Measurements from ENCODE around the gene SLC1A7. TPM values are rescaled to one million over a fixed set of nuclear protein-coding genes. Genes with fewer than 3 reads are reported as not detected.

The SLC1A7 gene
- total and polyA plus RNA-seq, 2 donors (not counting 1 experiment from before 2014, with no cell fraction given), result 0.10 TPM; not detected in 1

DNA sequence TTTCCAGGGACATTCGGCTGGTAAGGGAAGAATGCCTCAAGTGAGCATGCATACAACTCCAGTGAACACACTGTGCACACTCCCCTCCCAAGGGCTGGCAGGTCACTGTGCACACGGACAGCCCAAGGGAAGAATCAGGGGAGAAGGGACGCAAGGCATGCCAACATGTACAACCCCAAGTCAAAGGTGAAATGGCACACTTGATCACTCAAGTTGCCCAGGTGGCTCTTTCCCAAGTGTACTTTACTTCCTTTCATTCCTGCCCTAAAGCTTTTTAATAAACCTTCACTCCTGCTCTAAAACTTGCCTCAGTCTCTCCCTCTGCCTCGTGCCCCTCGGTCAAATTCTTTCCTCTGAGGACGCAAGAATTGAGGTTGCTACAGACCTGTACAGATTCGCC lies 13.5 kb upstream of the SLC1A7 start:
- H3K9ac ChIP-seq (ENCODE audit: low read length), result no peak overlapping the region
- intact Hi-C loops (cut with micrococcal nuclease), result no loop called here
- H3K4me1 ChIP-seq (ENCODE audit: control insufficient read depth in 2 of 2, insufficient read depth in 2 of 2, low read length in 2 of 2), result no peaks in the 10 kb centered on the region
- no peak overlapping the region for H3K4me3 ChIP-seq (ENCODE audit: control extremely low read depth in 1 of 5, extremely low read depth in 1 of 5, insufficient read depth in 1 of 5, low read depth in 2 of 5, low read length in 4 of 5)
- H3K36me3 ChIP-seq (replicated peaks in 1 of 2; ENCODE audit: control extremely low read depth in 1 of 2, control insufficient read depth in 1 of 2, extremely low read depth in 1 of 2, insufficient read depth in 2 of 2, low read length in 1 of 2), result no peaks in the 10 kb centered on the region
- no peaks in the 10 kb centered on the region for H3K79me2 ChIP-seq (ENCODE audit: control insufficient read depth, insufficient read depth, low read length)
- H3K9me3 ChIP-seq (ENCODE audit: control extremely low read depth in 1 of 3, control insufficient read depth in 2 of 3, insufficient read depth in 1 of 3, low read length in 2 of 3), result no peaks in the 10 kb centered on the region
- no peak overlapping the region for H2AFZ ChIP-seq (ENCODE audit: insufficient read depth, low read depth, low read length, poor library complexity, severe bottlenecking)
- H3K4me2 ChIP-seq (replicated peaks; ENCODE audit: low read depth, low read length, poor library complexity, severe bottlenecking), result no peak overlapping the region
- no peak overlapping the region for H3K27ac ChIP-seq (ENCODE audit: low read length in 2 of 2)
- WGBS (ENCODE audit: insufficient coverage), result 94% methylated on average over 2 of the region's 7 CpGs
- Mint-ChIP-seq H3K4me1 (no peaks in the 10 kb centered on the region), H3K9me3 (ENCODE audit: insufficient read depth) (no peaks in the 10 kb centered on the region), H3K4me3 (no peak overlapping the region), H3K27ac (no peak overlapping the region), H3K27me3 (peaks cover 13% of the 10 kb centered on the region)
- POLR2A ChIA-PET, result no interaction called here
- H4K20me1 ChIP-seq (ENCODE audit: control insufficient read depth, insufficient read depth, low read length, poor library complexity, severe bottlenecking), result no peaks in the 10 kb centered on the region
- DNase-seq (no peak), ATAC-seq (ENCODE audit: low read depth) (no peak)
- TF ChIP-seq EZH2 (IDR thresholded peaks at IDR 0.05; ENCODE audit: borderline replicate concordance, insufficient read depth, low read depth, low read length, poor library complexity, severe bottlenecking), result no peak
- TF ChIP-seq, protein P1, sequence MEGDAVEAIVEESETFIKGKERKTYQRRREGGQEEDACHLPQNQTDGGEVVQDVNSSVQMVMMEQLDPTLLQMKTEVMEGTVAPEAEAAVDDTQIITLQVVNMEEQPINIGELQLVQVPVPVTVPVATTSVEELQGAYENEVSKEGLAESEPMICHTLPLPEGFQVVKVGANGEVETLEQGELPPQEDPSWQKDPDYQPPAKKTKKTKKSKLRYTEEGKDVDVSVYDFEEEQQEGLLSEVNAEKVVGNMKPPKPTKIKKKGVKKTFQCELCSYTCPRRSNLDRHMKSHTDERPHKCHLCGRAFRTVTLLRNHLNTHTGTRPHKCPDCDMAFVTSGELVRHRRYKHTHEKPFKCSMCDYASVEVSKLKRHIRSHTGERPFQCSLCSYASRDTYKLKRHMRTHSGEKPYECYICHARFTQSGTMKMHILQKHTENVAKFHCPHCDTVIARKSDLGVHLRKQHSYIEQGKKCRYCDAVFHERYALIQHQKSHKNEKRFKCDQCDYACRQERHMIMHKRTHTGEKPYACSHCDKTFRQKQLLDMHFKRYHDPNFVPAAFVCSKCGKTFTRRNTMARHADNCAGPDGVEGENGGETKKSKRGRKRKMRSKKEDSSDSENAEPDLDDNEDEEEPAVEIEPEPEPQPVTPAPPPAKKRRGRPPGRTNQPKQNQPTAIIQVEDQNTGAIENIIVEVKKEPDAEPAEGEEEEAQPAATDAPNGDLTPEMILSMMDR (IDR thresholded peaks at IDR 0.05), result no peak
- H3K27me3 ChIP-seq (replicated peaks in 1 of 4; ENCODE audit: control extremely low read depth in 1 of 4, control insufficient read depth in 3 of 4, insufficient read depth in 4 of 4, low read length in 3 of 4), result no peaks in the 10 kb centered on the region
- CTCF ChIA-PET, result no interaction called here

DNA sequence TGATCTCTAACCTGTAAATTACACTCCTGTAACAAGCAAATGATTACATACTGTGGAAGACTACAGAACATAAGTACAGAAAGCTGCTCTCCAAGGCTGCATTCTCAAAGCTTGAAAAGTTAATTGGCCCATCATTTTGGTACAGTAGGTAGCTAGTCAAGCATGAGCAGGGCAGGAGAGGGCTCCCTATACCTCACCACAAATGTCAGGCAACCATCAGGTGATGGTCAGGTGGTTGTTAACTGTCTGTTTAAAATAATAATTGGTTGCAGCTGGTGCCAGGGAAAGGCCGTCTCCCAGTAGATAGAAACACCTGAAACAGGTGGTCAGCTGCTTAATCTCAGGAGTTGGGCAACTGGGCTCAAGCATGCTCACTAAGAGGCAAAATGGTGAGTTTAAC lies 13.1 kb upstream of the SLC1A7 start:
- DNase-seq (no peak), ATAC-seq (ENCODE audit: low read depth) (no peak)
- 89% methylated on average over 1 of the region's 1 CpG for WGBS (ENCODE audit: insufficient coverage)
- ChIA-PET CTCF (no interaction called here), POLR2A (no interaction called here)
- H4K20me1 ChIP-seq (ENCODE audit: control insufficient read depth, insufficient read depth, low read length, poor library complexity, severe bottlenecking), result no peaks in the 10 kb centered on the region
- peaks cover 13% of the 10 kb centered on the region for H3K27me3 Mint-ChIP-seq
- no peak overlapping the region for H3K4me2 ChIP-seq (replicated peaks; ENCODE audit: low read depth, low read length, poor library complexity, severe bottlenecking)
- intact Hi-C loops (cut with micrococcal nuclease), result no loop called here
- H3K27ac Mint-ChIP-seq, result no peak overlapping the region
- no peaks in the 10 kb centered on the region for H3K9me3 Mint-ChIP-seq (ENCODE audit: insufficient read depth)
- TF ChIP-seq, protein P1 (IDR thresholded peaks at IDR 0.05), result no peak
- H3K9ac ChIP-seq (ENCODE audit: low read length), result no peak overlapping the region
- no peak overlapping the region for H3K4me3 Mint-ChIP-seq
- H3K9me3 ChIP-seq (ENCODE audit: control extremely low read depth in 1 of 3, control insufficient read depth in 2 of 3, insufficient read depth in 1 of 3, low read length in 2 of 3), result no peaks in the 10 kb centered on the region
- no peak overlapping the region for H3K4me3 ChIP-seq (ENCODE audit: control extremely low read depth in 1 of 5, extremely low read depth in 1 of 5, insufficient read depth in 1 of 5, low read depth in 2 of 5, low read length in 4 of 5)
- H3K27me3 ChIP-seq (replicated peaks in 1 of 4; ENCODE audit: control extremely low read depth in 1 of 4, control insufficient read depth in 3 of 4, insufficient read depth in 4 of 4, low read length in 3 of 4), result no peaks in the 10 kb centered on the region
- H3K36me3 ChIP-seq (replicated peaks in 1 of 2; ENCODE audit: control extremely low read depth in 1 of 2, control insufficient read depth in 1 of 2, extremely low read depth in 1 of 2, insufficient read depth in 2 of 2, low read length in 1 of 2), result no peaks in the 10 kb centered on the region
- no peaks in the 10 kb centered on the region for H3K79me2 ChIP-seq (ENCODE audit: control insufficient read depth, insufficient read depth, low read length)
- H2AFZ ChIP-seq (ENCODE audit: insufficient read depth, low read depth, low read length, poor library complexity, severe bottlenecking), result no peak overlapping the region
- H3K4me1 Mint-ChIP-seq, result no peaks in the 10 kb centered on the region
- no peak overlapping the region for H3K27ac ChIP-seq (ENCODE audit: low read length in 2 of 2)
- H3K4me1 ChIP-seq (ENCODE audit: control insufficient read depth in 2 of 2, insufficient read depth in 2 of 2, low read length in 2 of 2), result no peaks in the 10 kb centered on the region
